ENCODE measurements around the gene CDS1. TPM values are rescaled to one million over a fixed set of nuclear protein-coding genes. Genes with fewer than 3 reads are reported as not detected.
A peak's percentile ranks its signal among the peaks of the same experiment; 100 is the strongest.

CDS1 gene
- total RNA-seq, 1 donor from 2014 or later: not detected

GRCh38 chr4:84578540-84579402, 4.2 kb upstream of the CDS1 start:
- Mint-ChIP-seq H3K27ac (no peak overlapping the region), H3K4me3 (no peak overlapping the region), H3K4me1 (ENCODE audit: low read depth) (peaks cover 18% of the 10 kb centered on the region), H3K9me3 (no peaks in the 10 kb centered on the region), H3K27me3 (ENCODE audit: insufficient read depth) (peaks cover 28% of the 10 kb centered on the region), H3K36me3 (ENCODE audit: low read depth) (peaks cover 2% of the 10 kb centered on the region)
- DNase-seq (ENCODE audit: low spot score): no peak
- intact Hi-C loops (cut with micrococcal nuclease): loop anchor here (2.0 kb wide), 1 partner anchor 392 kb away; no protein-coding TSS in a partner anchor

- no peak for DNase-seq (ENCODE audit: low spot score)
- Mint-ChIP-seq H3K4me1 (ENCODE audit: low read depth) (peaks cover 17% of the 10 kb centered on the region), H3K4me3 (no peak overlapping the region), H3K9me3 (no peaks in the 10 kb centered on the region), H3K27ac (no peak overlapping the region), H3K36me3 (ENCODE audit: low read depth) (peaks cover 2% of the 10 kb centered on the region), H3K27me3 (ENCODE audit: insufficient read depth) (peaks cover 34% of the 10 kb centered on the region)
- intact Hi-C loops (cut with micrococcal nuclease): loop anchor here (2.0 kb wide), 1 partner anchor 391 kb away; no protein-coding TSS in a partner anchor
Measured at GRCh38 chr4:84579403-84579776, 3.5 kb upstream of the CDS1 start.

- intact Hi-C loops (cut with micrococcal nuclease): loop anchor here (2.0 to 5.0 kb wide), 3 partner anchors 82 to 1226 kb away; no protein-coding TSS in a partner anchor
- peaks cover 14% of the 10 kb centered on the region for H3K4me1 Mint-ChIP-seq (ENCODE audit: low read depth)
- no peaks in the 10 kb centered on the region for H3K9me3 Mint-ChIP-seq
- H3K27me3 Mint-ChIP-seq (ENCODE audit: insufficient read depth): peaks cover 53% of the 10 kb centered on the region
- peaks cover 2% of the 10 kb centered on the region for H3K36me3 Mint-ChIP-seq (ENCODE audit: low read depth)
- H3K4me3 Mint-ChIP-seq: peak overlapping the region; percentile 72
- H3K27ac Mint-ChIP-seq: no peak overlapping the region
- DNase-seq (ENCODE audit: low spot score): peak; percentile 83
Measured at GRCh38 chr4:84582302-84582987, 482 bp upstream of the CDS1 start.

GRCh38 chr4:84583876-84584380, 1.0 kb downstream of the CDS1 start:
- peaks cover 53% of the 10 kb centered on the region for H3K27me3 Mint-ChIP-seq (ENCODE audit: insufficient read depth)
- H3K4me3 Mint-ChIP-seq: peak overlapping the region; percentile 81
- peaks cover 14% of the 10 kb centered on the region for H3K4me1 Mint-ChIP-seq (ENCODE audit: low read depth)
- H3K36me3 Mint-ChIP-seq (ENCODE audit: low read depth): peaks cover 2% of the 10 kb centered on the region
- no peaks in the 10 kb centered on the region for H3K9me3 Mint-ChIP-seq
- intact Hi-C loops (cut with micrococcal nuclease): loop anchor here (1.0 to 5.0 kb wide), 5 partner anchors 83 to 1227 kb away; partner anchors contain the start of gene ABRAXAS1
- peak overlapping the region; percentile 43 for H3K27ac Mint-ChIP-seq
- no peak for DNase-seq (ENCODE audit: low spot score)

DNA sequence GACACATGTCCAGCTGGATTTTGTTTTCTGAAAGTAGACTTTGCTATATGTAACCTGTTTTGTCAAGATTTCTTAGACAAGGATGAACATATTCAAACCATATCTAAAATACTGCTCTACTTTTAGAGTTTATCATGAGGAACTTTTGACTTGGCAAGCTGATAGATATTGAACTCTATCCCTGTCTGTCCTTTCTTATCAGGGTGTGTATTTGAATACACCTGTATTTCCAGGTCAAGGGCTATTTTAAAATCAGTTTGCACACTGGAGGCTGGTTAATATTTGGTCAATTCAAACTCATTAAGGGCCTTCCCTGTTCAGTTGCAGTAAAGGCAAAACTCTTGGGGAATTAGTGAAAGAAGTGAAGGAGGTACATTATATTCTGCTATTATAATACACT, 2.3 kb downstream of the CDS1 start:
- intact Hi-C loops (cut with micrococcal nuclease): no loop called here
- DNase-seq (ENCODE audit: low spot score): no peak
- no peak overlapping the region for H3K27ac Mint-ChIP-seq
- H3K9me3 Mint-ChIP-seq: no peaks in the 10 kb centered on the region
- H3K4me3 Mint-ChIP-seq: no peak overlapping the region
- peaks cover 14% of the 10 kb centered on the region for H3K4me1 Mint-ChIP-seq (ENCODE audit: low read depth)
- H3K36me3 Mint-ChIP-seq (ENCODE audit: low read depth): peaks cover 2% of the 10 kb centered on the region
- H3K27me3 Mint-ChIP-seq (ENCODE audit: insufficient read depth): peaks cover 48% of the 10 kb centered on the region

- no peak for DNase-seq (ENCODE audit: low spot score)
- no peak overlapping the region for H3K27ac Mint-ChIP-seq
- no peaks in the 10 kb centered on the region for H3K36me3 Mint-ChIP-seq (ENCODE audit: low read depth)
- peaks cover 3% of the 10 kb centered on the region for H3K27me3 Mint-ChIP-seq (ENCODE audit: insufficient read depth)
- intact Hi-C loops (cut with micrococcal nuclease): no loop called here
- H3K4me3 Mint-ChIP-seq: no peak overlapping the region
- H3K4me1 Mint-ChIP-seq (ENCODE audit: low read depth): no peaks in the 10 kb centered on the region
- no peaks in the 10 kb centered on the region for H3K9me3 Mint-ChIP-seq
Measured at GRCh38 chr4:84594724-84595123, 11.8 kb downstream of the CDS1 start.

DNA sequence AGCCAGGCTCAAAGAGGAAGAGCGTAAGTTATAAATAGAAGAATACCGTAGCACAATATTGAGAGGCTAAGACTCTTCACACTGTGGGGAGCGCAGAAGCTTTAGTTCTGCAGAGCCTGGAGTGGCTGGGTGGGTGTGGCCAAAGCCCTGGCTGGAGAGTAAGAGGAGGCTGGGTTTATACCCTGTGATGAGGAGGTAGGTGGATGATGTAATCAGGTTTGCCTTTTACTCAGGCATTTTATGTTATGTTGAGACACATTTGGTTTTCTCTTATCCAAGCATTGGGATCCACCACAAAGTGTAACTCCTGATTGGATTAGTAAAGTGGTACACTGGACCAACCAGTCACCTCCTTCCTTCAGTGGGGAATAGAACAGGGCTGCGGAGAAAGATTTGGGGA, 13.9 kb downstream of the CDS1 start:
- Mint-ChIP-seq H3K4me3 (no peak overlapping the region), H3K9me3 (no peaks in the 10 kb centered on the region), H3K27ac (no peak overlapping the region), H3K27me3 (ENCODE audit: insufficient read depth) (no peaks in the 10 kb centered on the region), H3K4me1 (ENCODE audit: low read depth) (no peaks in the 10 kb centered on the region), H3K36me3 (ENCODE audit: low read depth) (no peaks in the 10 kb centered on the region)
- intact Hi-C loops (cut with micrococcal nuclease): no loop called here
- no peak for DNase-seq (ENCODE audit: low spot score)

DNA sequence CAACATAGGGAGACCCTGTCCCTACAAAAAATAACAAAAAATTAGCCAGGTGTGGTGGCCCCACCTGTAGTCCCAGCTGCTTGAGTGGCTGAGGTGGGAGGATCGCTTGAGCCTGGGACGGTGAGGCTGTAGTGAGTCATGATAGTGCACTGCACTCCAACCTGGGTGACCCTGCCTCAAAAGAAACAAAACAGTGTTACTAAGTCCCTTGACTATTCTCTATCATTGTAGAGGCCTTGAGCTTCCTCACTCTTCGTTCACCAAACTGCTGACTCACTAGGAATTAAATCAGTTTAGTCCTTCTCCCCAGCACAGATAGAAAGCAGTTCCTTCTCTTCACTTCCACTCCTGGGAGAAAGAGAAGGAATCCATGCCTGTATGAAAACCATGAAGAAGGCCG, 14.5 kb downstream of the CDS1 start:
- Mint-ChIP-seq H3K27me3 (ENCODE audit: insufficient read depth) (no peaks in the 10 kb centered on the region), H3K4me3 (no peak overlapping the region), H3K9me3 (no peaks in the 10 kb centered on the region), H3K4me1 (ENCODE audit: low read depth) (no peaks in the 10 kb centered on the region), H3K36me3 (ENCODE audit: low read depth) (no peaks in the 10 kb centered on the region), H3K27ac (no peak overlapping the region)
- no peak for DNase-seq (ENCODE audit: low spot score)
- intact Hi-C loops (cut with micrococcal nuclease): no loop called here

GRCh38 chr4:84606645-84607044, 23.7 kb downstream of the CDS1 start:
- Mint-ChIP-seq H3K4me3 (no peak overlapping the region), H3K36me3 (ENCODE audit: low read depth) (no peaks in the 10 kb centered on the region), H3K9me3 (no peaks in the 10 kb centered on the region), H3K27ac (no peak overlapping the region), H3K4me1 (ENCODE audit: low read depth) (no peaks in the 10 kb centered on the region), H3K27me3 (ENCODE audit: insufficient read depth) (no peaks in the 10 kb centered on the region)
- intact Hi-C loops (cut with micrococcal nuclease): no loop called here
- DNase-seq (ENCODE audit: low spot score): no peak

GRCh38 chr4:84611531-84611930, 28.6 kb downstream of the CDS1 start:
- Mint-ChIP-seq H3K27ac (no peak overlapping the region), H3K36me3 (ENCODE audit: low read depth) (no peaks in the 10 kb centered on the region), H3K4me1 (ENCODE audit: low read depth) (no peaks in the 10 kb centered on the region), H3K9me3 (no peaks in the 10 kb centered on the region), H3K27me3 (ENCODE audit: insufficient read depth) (no peaks in the 10 kb centered on the region), H3K4me3 (no peak overlapping the region)
- no peak for DNase-seq (ENCODE audit: low spot score)
- intact Hi-C loops (cut with micrococcal nuclease): no loop called here

GRCh38 chr4:84614891-84615290, 32.0 kb downstream of the CDS1 start:
- no peaks in the 10 kb centered on the region for H3K9me3 Mint-ChIP-seq
- intact Hi-C loops (cut with micrococcal nuclease): no loop called here
- no peaks in the 10 kb centered on the region for H3K36me3 Mint-ChIP-seq (ENCODE audit: low read depth)

DNA sequence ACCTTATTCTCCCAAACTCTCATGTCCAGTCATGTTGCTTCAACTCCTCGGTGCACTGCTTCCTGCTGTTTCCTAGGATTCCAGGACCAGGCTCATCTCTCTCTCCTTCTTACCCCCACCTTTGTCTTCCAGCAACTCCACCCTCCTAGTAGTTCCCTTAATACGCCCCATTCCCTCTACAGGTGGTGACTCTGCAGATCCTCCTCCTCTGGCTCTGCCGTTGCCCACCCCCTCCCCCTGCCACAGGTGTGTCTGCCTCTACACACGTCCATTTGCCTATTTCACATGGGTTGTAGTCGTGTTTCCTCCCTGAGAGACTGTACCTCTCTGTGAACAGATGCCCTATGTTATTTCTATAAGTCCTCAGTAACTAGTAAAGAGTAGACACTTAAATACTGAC, 32.4 kb downstream of the CDS1 start:
- no peak for DNase-seq (ENCODE audit: low spot score)
- Mint-ChIP-seq H3K4me3 (no peak overlapping the region), H3K9me3 (no peaks in the 10 kb centered on the region), H3K27ac (no peak overlapping the region), H3K36me3 (ENCODE audit: low read depth) (no peaks in the 10 kb centered on the region), H3K27me3 (ENCODE audit: insufficient read depth) (no peaks in the 10 kb centered on the region), H3K4me1 (ENCODE audit: low read depth) (no peaks in the 10 kb centered on the region)
- intact Hi-C loops (cut with micrococcal nuclease): no loop called here

More at GRCh38 chr4:84614891-84615290, 32.0 kb downstream of the CDS1 start:
- Mint-ChIP-seq H3K4me1 (ENCODE audit: low read depth) (no peaks in the 10 kb centered on the region), H3K27me3 (ENCODE audit: insufficient read depth) (no peaks in the 10 kb centered on the region), H3K4me3 (no peak overlapping the region), H3K27ac (no peak overlapping the region)
- no peak for DNase-seq (ENCODE audit: low spot score)

- no peak overlapping the region for H3K27ac Mint-ChIP-seq
- intact Hi-C loops (cut with micrococcal nuclease): no loop called here
- H3K27me3 Mint-ChIP-seq (ENCODE audit: insufficient read depth): peaks cover 2% of the 10 kb centered on the region
- no peaks in the 10 kb centered on the region for H3K4me1 Mint-ChIP-seq (ENCODE audit: low read depth)
- H3K4me3 Mint-ChIP-seq: no peak overlapping the region
- no peaks in the 10 kb centered on the region for H3K36me3 Mint-ChIP-seq (ENCODE audit: low read depth)
- DNase-seq (ENCODE audit: low spot score): no peak
- no peaks in the 10 kb centered on the region for H3K9me3 Mint-ChIP-seq
Measured at GRCh38 chr4:84622959-84623358, 40.0 kb downstream of the CDS1 start.
